Body of pancreas (tissue), 4 donors: ENCODE data around the gene DOCK3.

ENCODE experiments used
- POLR2A ChIP-seq, 3 donors: fragments of 450-650 bp; IDR thresholded peaks; one replicate each; pipeline ENCODE4 v1.6.1; 2016; ENCODE audit warnings: antibody characterized with exemption in 3 of 3, mild to moderate bottlenecking in 2 of 3
- TF ChIP-seq, protein P1 (sequence below), 7 experiments: fragments of 450-650 bp in 4 of 7; fragments of 200-600 bp in 3 of 7; sonication (generic) in 3 of 7; IDR thresholded peaks; one replicate each; pipeline ENCODE4 v1.5.1; 2016 to 2019; ENCODE audit warnings: antibody characterized with exemption in 7 of 7

DNA sequence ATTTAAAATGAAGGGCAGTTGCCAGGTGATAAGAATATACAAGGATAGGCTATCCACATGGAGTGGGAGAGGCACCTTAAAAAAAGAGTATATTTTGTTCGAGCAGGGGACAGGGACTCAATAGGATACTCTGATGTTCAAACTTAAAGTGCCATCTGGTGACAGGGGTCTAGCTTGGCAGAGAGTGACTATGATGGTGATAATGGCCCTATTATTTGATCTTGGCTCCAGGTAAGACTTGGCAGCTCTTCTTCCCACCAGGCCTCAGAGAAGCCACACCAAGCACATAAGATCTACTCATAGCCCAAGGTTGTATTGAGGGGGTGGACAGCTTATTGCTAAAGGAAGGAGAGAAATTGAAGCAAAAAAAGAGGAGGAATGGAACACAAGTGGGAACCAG is 601.3 kb downstream of the DOCK3 start:
- TF ChIP-seq, protein P1, sequence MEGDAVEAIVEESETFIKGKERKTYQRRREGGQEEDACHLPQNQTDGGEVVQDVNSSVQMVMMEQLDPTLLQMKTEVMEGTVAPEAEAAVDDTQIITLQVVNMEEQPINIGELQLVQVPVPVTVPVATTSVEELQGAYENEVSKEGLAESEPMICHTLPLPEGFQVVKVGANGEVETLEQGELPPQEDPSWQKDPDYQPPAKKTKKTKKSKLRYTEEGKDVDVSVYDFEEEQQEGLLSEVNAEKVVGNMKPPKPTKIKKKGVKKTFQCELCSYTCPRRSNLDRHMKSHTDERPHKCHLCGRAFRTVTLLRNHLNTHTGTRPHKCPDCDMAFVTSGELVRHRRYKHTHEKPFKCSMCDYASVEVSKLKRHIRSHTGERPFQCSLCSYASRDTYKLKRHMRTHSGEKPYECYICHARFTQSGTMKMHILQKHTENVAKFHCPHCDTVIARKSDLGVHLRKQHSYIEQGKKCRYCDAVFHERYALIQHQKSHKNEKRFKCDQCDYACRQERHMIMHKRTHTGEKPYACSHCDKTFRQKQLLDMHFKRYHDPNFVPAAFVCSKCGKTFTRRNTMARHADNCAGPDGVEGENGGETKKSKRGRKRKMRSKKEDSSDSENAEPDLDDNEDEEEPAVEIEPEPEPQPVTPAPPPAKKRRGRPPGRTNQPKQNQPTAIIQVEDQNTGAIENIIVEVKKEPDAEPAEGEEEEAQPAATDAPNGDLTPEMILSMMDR (IDR thresholded peaks at IDR 0.05), result no peak
- TF ChIP-seq POLR2A (IDR thresholded peaks at IDR 0.05), result no peak
